K562 (cell line): ENCODE data around the gene MDH1B. TPM values are rescaled to one million over a fixed set of nuclear protein-coding genes. Genes with fewer than 3 reads are reported as not detected.

Experiments
- ATAC-seq: fragments of 200-7000 bp; cut with Tn5 transposase; 3 replicates; pipeline ENCODE4 v1.9.1; 2020; ENCODE audit warnings: moderate library complexity
- BruUV-seq: library from RNA; stranded (reverse); fragments of 400-500 nt; replicated peaks from 2 replicates; lab custom pipeline; 2021; lab: Mats Ljungman, UMichigan
- CTCF ChIA-PET: fragments of 300-600 bp; formaldehyde crosslinking; extraction: SDS; loops from one replicate; lab custom pipeline; 2021; ENCODE audit warnings: low intra/inter-chr PET ratio; lab: Yijun Ruan, JAX
- POLR2A ChIA-PET: fragments of 300-600, 350-650 bp; sonication (Branson Sonifier 250); formaldehyde crosslinking; extraction: SDS; loops from one replicate; lab custom pipeline; 2021; ENCODE audit warnings: antibody characterized with exemption, inconsistent platforms; lab: Yijun Ruan, JAX
- DNase-seq, 4 experiments: peaks; one replicate each; pipeline versions ENCODE4 v3.0.0 to v3.0.0-alpha.2; 2011 to 2018; ENCODE audit warnings: low spot score in 3 of 4, mixed read lengths in 3 of 4; ENCODE audit errors: extremely low read depth in 1 of 4
- FAIRE-seq: peaks from 2 replicates; lab custom pipeline; 2011; peaks lifted over from hg19 to GRCh38; lab: Jason Lieb, UNC
- H2AFZ ChIP-seq: 2 replicates; pipeline ENCODE4 v1.6.0; 2011; ENCODE audit warnings: low read depth, low read length, control low read depth, inconsistent platforms
- H3K27ac ChIP-seq: fragments of 200-600 bp; 3 replicates; pipeline ENCODE4 v1.8.0; 2011; ENCODE audit warnings: low read depth, mild to moderate bottlenecking, control low read depth, inconsistent platforms, low read length, moderate library complexity, mixed read lengths; ENCODE audit errors: extremely low read depth
- H3K27me3 ChIP-seq, 2 experiments: fragments of 300-600 bp in 1 of 2; 2 replicates in 1 of 2; 3 replicates in 1 of 2; pipeline versions ENCODE4 v1.6.0 to v1.8.0; 2011; ENCODE audit warnings: inconsistent platforms in 2 of 2, low read length in 2 of 2, mild to moderate bottlenecking in 1 of 2, mixed read lengths in 1 of 2, moderate library complexity in 1 of 2; ENCODE audit not compliant: control insufficient read depth in 2 of 2, insufficient read depth in 2 of 2
- H3K36me3 ChIP-seq: fragments of 300-600 bp; 3 replicates; pipeline ENCODE4 v1.8.0; 2011; ENCODE audit warnings: mild to moderate bottlenecking, low read length, inconsistent platforms; ENCODE audit not compliant: control insufficient read depth, insufficient read depth
- H3K4me1 ChIP-seq, 2 experiments: fragments of 200-600 bp in 1 of 2; replicated peaks in 1 of 2; 2 replicates in 1 of 2; 3 replicates in 1 of 2; pipeline versions ENCODE4 v1.5.1 to v1.8.0; 2011; ENCODE audit warnings: inconsistent platforms in 2 of 2, low read length in 2 of 2, mild to moderate bottlenecking in 1 of 2, mixed read lengths in 1 of 2, moderate library complexity in 1 of 2; ENCODE audit not compliant: control insufficient read depth in 2 of 2, insufficient read depth in 2 of 2
- H3K4me2 ChIP-seq: 2 replicates; pipeline ENCODE4 v1.6.1; 2011; ENCODE audit warnings: low read length, control low read depth, inconsistent platforms, mixed read lengths; ENCODE audit not compliant: insufficient read depth
- H3K4me3 ChIP-seq: fragments of 200-600 bp; sonication (generic), shearing (Covaris generic); 2 replicates; pipeline ENCODE4 v1.5.1; 2016; ENCODE audit warnings: control low read depth, inconsistent platforms
- H3K79me2 ChIP-seq: fragments of 200-600 bp; 3 replicates; pipeline ENCODE4 v1.8.0; 2011; ENCODE audit warnings: low read length, inconsistent platforms; ENCODE audit not compliant: control insufficient read depth, insufficient read depth
- H3K9ac ChIP-seq, 2 experiments: 2 replicates each; pipeline versions ENCODE4 v1.6.0 to v1.6.1; 2011; ENCODE audit warnings: low read depth in 2 of 2, low read length in 2 of 2, control low read depth in 1 of 2, inconsistent platforms in 1 of 2, mild to moderate bottlenecking in 1 of 2, mixed read lengths in 1 of 2; ENCODE audit not compliant: insufficient read depth in 1 of 2
- H3K9me1 ChIP-seq: one replicate; pipeline ENCODE4 v1.6.0; 2011; ENCODE audit warnings: inconsistent platforms, mild to moderate bottlenecking, low read length, moderate library complexity; ENCODE audit not compliant: control insufficient read depth, insufficient read depth
- H3K9me3 ChIP-seq: replicated peaks from 2 replicates; pipeline ENCODE4 v1.5.1; 2011; ENCODE audit warnings: low read depth, low read length, inconsistent platforms; ENCODE audit not compliant: control insufficient read depth, insufficient read depth
- H4K20me1 ChIP-seq: replicated peaks from 2 replicates; pipeline ENCODE4 v1.6.1; 2011; ENCODE audit warnings: low read length, inconsistent platforms, mixed read lengths; ENCODE audit not compliant: control insufficient read depth, insufficient read depth
- ADNP ChIP-seq: fragments of 200-800 bp; sonication (Bioruptor generic); IDR thresholded peaks from 2 replicates; pipeline ENCODE4 v1.6.1; 2016; ENCODE audit warnings: missing genetic modification characterization, missing compliant biosample characterization
- ELF4 ChIP-seq: fragments of 450-650 bp; formaldehyde crosslinking; IDR thresholded peaks from 2 replicates; pipeline ENCODE4 v1.4.0; 2022; ENCODE audit warnings: missing genetic modification characterization
- RFX1 ChIP-seq: fragments of 450-650 bp; IDR thresholded peaks from 2 replicates; pipeline ENCODE4 v1.6.1; 2016; ENCODE audit warnings: mild to moderate bottlenecking, moderate library complexity
- WGBS: fragments of 100-300 bp; shearing (Covaris generic); methylation state at CpG from one replicate; pipeline ENCODE4 v1.1.6; 2016; ENCODE audit warnings: low coverage, mixed read lengths; ENCODE audit not compliant: insufficient coverage; ENCODE audit errors: missing lambda C conversion rate; 5-methylcytosine and 5-hydroxymethylcytosine counted together
- in situ Hi-C: fragments of 300-500 bp; cut with MboI; formaldehyde crosslinking; loops from 4 replicates; pipeline ENCODE4 v1.15.0; 2018; ENCODE audit warnings: inconsistent platforms, mixed read lengths
- intact Hi-C: fragments of 100-400 bp; cut with micrococcal nuclease; formaldehyde crosslinking; loops from 2 replicates; pipeline ENCODE4 v1.14.2; 2022
- polyA plus RNA-seq, 8 experiments: library from polyadenylated mRNA; depleted of rRNA in 4 of 8; stranded (reverse) in 5 of 8; unstranded in 3 of 8; fragments of >200 nt; fragmentation: Nextera tagmentation in 2 of 8; fragmentation: Illumina TruSeq in 1 of 8; extraction: Ambion mirVana in 2 of 8; extraction: Trizol in 1 of 8; gene quantifications; 2 replicates each; pipeline versions ENCODE4 v1.2.1 to v1.2.3, GENCODE V29; 2011 to 2014; ENCODE audit warnings: inconsistent platforms in 1 of 8, missing spikeins in 1 of 8
- total RNA-seq, 7 experiments: library from RNA; depleted of rRNA in 6 of 7; stranded (reverse); fragments of >200 nt in 6 of 7; fragmentation: Illumina TruSeq in 2 of 7; extraction: Trizol in 2 of 7; gene quantifications; 2 replicates each; pipeline versions ENCODE4 v1.2.1 to v1.2.3, GENCODE V29; 2011 to 2021; ENCODE audit warnings: low replicate concordance in 1 of 7
- TF ChIP-seq, protein P1 (sequence below): fragments of 450-650 bp; IDR thresholded peaks from 2 replicates; pipeline ENCODE4 v1.7.0; 2016; ENCODE audit warnings: borderline replicate concordance

MDH1B gene
- total and polyA plus RNA-seq, 9 of the 15 experiments (the other 6 are each of a cell fraction or from before 2014, with no cell fraction given) = 0.06 to 0.16 (median 0.14) TPM; not detected in 5

DNA sequence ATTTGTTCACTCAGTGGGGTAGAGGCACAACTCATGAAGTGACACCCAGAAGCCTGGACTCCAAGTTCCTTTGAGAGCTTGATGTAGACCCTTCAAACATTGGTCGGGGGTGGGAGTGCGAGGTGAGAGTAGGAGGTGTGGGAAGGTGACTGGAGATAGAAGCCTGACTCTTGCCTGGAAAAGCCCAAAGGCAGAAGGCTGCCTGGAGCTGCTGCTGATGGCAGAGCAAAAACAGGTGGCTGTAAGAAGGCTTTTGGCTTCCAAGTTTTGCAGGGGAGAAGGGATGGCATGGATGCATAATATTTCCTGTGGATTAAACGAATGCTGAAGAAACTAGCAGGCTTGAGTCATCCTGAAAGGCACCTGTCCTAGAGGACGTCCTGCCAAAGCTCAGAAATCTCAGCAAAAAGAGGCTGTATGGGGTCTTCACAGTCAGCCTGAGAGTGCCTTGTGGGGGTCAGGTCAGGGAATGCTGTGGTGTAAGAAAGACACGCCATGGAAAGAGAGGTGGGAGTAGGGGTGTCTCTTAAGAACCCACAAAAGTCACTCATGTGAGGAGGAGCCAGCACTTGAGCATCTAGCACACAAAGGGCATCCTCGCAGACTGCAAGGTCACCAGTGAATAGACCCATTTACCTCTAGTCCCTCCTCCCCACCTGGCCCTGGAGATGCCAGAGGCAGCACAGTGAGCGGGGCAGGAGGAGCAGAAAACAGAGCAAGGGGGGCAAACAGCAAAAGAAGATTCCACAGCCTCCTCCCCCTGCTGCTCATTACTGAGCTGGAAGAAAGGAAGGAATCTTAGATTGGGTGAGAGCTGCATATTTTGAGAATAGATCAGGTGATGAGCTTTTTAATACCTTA, 37.8 kb upstream of the MDH1B start (continued):
- TF ChIP-seq, protein P1, sequence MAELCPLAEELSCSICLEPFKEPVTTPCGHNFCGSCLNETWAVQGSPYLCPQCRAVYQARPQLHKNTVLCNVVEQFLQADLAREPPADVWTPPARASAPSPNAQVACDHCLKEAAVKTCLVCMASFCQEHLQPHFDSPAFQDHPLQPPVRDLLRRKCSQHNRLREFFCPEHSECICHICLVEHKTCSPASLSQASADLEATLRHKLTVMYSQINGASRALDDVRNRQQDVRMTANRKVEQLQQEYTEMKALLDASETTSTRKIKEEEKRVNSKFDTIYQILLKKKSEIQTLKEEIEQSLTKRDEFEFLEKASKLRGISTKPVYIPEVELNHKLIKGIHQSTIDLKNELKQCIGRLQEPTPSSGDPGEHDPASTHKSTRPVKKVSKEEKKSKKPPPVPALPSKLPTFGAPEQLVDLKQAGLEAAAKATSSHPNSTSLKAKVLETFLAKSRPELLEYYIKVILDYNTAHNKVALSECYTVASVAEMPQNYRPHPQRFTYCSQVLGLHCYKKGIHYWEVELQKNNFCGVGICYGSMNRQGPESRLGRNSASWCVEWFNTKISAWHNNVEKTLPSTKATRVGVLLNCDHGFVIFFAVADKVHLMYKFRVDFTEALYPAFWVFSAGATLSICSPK = no peak
- no peak for TF ChIP-seq ELF4
- TF ChIP-seq, all 486 proteins: peak for 0

DNA sequence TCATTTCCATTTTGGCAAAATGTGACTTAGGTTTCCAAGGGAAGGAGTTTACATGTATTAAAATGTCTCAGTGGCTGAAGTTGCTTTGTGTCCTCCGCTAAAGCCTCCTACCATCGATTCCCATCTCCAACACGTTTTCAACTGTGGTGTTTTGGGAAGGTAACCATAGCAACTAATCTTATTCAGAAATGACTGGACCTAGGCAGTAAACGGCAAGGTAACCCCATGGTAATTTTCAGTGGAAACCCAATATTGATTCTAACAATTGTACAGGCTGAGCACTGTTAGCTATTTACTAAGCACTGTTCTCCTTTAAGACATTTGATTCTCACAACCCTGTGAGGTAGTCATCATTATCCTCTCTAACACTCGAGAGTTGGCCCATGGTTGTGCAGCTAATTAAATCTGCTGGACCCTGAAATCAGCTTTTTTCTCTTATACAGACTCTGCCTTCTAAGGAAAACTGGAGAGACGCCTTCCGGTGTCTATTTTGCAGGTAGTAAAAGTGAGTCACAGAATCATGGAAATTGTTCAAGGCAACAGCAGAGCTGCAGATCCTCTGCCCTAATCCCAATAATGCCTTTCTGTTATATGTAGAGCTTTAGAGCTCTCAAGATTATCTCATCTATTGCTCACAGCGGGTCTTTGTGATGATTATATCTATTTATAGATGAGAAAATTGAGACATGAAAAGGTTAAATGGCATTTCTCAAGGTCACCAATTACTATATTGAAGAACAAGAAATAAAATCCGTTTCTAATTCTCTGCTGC, 36.5 kb upstream of the MDH1B start:
- no TSS peak for BruUV-seq
- POLR2A ChIA-PET = no interaction called here
- Histone ChIP-seq H3K9ac (no peak overlapping the region), H3K27me3 (no peaks in the 10 kb centered on the region), H3K9me3 (no peaks in the 10 kb centered on the region), H3K79me2 (no peaks in the 10 kb centered on the region), H3K4me2 (no peak overlapping the region), H3K4me3 (no peak overlapping the region), H2AFZ (no peak overlapping the region), H3K27ac (no peak overlapping the region), H3K4me1 (no peaks in the 10 kb centered on the region), H3K9me1 (no peaks in the 10 kb centered on the region), H4K20me1 (no peaks in the 10 kb centered on the region), H3K36me3 (no peaks in the 10 kb centered on the region)
- in situ Hi-C loops (no loop called here), intact Hi-C loops (loop anchor here (5.0 to 10.0 kb wide), 2 partner anchors 186 to 933 kb away; no protein-coding TSS in a partner anchor)
- no peak for ATAC-seq
- no peak for DNase-seq
- CTCF ChIA-PET = interaction anchor here (0.7 to 2.9 kb wide), 2 partner anchors 580 to 673 kb away, joined by 3 to 16 read pairs; no protein-coding TSS in a partner anchor
- 49% methylated on average over 9 of the region's 9 CpGs for WGBS
- FAIRE-seq = no peak
- TF ChIP-seq RFX1 = peak; percentile 54
- TF ChIP-seq ADNP = no peak
